Panc1 (cell line): ENCODE data around the gene IDI2.

Source experiments
- POLR2AphosphoS5 ChIP-seq: IDR thresholded peaks from 2 replicates; pipeline ENCODE4 v1.6.1; 2012; ENCODE audit warnings: mild to moderate bottlenecking, low read depth, low read length, moderate library complexity
- TF ChIP-seq, protein P1 (sequence below): fragments of 450-650 bp; IDR thresholded peaks from 2 replicates; pipeline ENCODE4 v1.5.1; 2017; ENCODE audit warnings: mild to moderate bottlenecking
- TF ChIP-seq, protein P2 (sequence below), 2 experiments: IDR thresholded peaks; 2 replicates each; pipeline ENCODE4 v1.6.1; 2011 to 2012; ENCODE audit warnings: low read depth in 2 of 2, control low read depth in 1 of 2, low read length in 1 of 2, mild to moderate bottlenecking in 1 of 2, moderate library complexity in 1 of 2; ENCODE audit not compliant: insufficient read depth in 1 of 2

DNA sequence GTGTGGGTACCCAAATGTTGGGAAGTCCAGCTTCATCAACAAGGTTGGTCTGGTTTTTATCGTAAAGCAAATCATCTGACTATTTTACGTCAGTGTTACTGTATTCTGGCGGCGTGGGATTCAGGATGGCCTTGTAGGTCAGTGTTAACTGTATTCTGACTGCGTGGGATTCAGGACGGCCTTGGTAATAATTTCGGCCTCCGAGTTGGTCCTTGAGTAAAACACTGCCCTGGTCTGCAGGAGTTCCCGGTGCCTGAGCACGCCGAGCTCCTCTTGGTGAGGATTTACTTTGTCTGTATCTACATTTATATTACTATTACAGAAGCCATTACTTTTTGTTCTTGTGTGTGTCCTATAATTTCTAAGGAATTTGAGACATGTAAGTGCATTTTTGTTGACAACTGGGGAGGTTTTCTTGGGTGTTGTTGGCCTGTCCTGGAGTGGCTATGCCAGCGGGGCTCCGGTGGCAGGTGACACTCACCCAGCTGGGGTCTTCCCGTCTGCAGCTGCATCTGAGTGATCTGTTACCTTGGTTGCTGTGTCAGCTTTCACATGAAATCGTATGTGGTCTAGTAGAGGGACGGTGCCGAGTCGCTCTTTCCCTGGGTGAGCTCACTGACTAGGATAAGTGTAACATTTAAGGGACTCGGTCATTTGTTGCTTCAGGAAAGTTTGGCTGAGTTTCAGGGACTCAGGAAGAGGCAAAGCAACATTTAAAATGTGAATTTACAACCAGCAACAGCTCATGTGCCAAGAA, 28.2 kb downstream of the IDI2 start:
- TF ChIP-seq POLR2AphosphoS5 = no peak
- TF ChIP-seq, protein P1, sequence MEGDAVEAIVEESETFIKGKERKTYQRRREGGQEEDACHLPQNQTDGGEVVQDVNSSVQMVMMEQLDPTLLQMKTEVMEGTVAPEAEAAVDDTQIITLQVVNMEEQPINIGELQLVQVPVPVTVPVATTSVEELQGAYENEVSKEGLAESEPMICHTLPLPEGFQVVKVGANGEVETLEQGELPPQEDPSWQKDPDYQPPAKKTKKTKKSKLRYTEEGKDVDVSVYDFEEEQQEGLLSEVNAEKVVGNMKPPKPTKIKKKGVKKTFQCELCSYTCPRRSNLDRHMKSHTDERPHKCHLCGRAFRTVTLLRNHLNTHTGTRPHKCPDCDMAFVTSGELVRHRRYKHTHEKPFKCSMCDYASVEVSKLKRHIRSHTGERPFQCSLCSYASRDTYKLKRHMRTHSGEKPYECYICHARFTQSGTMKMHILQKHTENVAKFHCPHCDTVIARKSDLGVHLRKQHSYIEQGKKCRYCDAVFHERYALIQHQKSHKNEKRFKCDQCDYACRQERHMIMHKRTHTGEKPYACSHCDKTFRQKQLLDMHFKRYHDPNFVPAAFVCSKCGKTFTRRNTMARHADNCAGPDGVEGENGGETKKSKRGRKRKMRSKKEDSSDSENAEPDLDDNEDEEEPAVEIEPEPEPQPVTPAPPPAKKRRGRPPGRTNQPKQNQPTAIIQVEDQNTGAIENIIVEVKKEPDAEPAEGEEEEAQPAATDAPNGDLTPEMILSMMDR = no peak
- TF ChIP-seq, protein P2, sequence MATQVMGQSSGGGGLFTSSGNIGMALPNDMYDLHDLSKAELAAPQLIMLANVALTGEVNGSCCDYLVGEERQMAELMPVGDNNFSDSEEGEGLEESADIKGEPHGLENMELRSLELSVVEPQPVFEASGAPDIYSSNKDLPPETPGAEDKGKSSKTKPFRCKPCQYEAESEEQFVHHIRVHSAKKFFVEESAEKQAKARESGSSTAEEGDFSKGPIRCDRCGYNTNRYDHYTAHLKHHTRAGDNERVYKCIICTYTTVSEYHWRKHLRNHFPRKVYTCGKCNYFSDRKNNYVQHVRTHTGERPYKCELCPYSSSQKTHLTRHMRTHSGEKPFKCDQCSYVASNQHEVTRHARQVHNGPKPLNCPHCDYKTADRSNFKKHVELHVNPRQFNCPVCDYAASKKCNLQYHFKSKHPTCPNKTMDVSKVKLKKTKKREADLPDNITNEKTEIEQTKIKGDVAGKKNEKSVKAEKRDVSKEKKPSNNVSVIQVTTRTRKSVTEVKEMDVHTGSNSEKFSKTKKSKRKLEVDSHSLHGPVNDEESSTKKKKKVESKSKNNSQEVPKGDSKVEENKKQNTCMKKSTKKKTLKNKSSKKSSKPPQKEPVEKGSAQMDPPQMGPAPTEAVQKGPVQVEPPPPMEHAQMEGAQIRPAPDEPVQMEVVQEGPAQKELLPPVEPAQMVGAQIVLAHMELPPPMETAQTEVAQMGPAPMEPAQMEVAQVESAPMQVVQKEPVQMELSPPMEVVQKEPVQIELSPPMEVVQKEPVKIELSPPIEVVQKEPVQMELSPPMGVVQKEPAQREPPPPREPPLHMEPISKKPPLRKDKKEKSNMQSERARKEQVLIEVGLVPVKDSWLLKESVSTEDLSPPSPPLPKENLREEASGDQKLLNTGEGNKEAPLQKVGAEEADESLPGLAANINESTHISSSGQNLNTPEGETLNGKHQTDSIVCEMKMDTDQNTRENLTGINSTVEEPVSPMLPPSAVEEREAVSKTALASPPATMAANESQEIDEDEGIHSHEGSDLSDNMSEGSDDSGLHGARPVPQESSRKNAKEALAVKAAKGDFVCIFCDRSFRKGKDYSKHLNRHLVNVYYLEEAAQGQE (IDR thresholded peaks at IDR 0.05; ENCODE audit: insufficient read depth in 1 of 2, low read depth in 2 of 2, low read length in 1 of 2) = no peak
